Measurements from ENCODE around the gene GRPEL1. TPM values are rescaled to one million over a fixed set of nuclear protein-coding genes. Genes with fewer than 3 reads are reported as not detected.

The GRPEL1 gene
- total and polyA plus RNA-seq, 2 of the 8 experiments (the other 6 are each of a cell fraction or from before 2014, with no cell fraction given): 13.5 to 39.9 TPM

GRCh38 chr4:7037425-7037824 lies 30.4 kb downstream of the GRPEL1 start:
- no peak overlapping the region for H3K4me2 ChIP-seq (ENCODE audit: insufficient read depth in 1 of 2, low read depth in 2 of 2, low read length in 2 of 2)
- no peak overlapping the region for H4K8ac ChIP-seq (ENCODE audit: extremely low read depth, insufficient read depth, low read length)
- no peak overlapping the region for H2BK120ac ChIP-seq (replicated peaks; ENCODE audit: low read depth, low read length)
- peaks cover 0 to 7% (median 5%) of the 10 kb centered on the region in 4 experiments; a peak in 5 of 7 replicates for H3K4me1 ChIP-seq (replicated peaks in 1 of 4; ENCODE audit: control insufficient read depth in 3 of 4, insufficient read depth in 4 of 4, low read length in 3 of 4)
- no peak overlapping the region for H3K4ac ChIP-seq (replicated peaks; ENCODE audit: insufficient read length, low read depth, low read length)
- no peak for TF ChIP-seq RBBP5 (IDR thresholded peaks at IDR 0.05; ENCODE audit: borderline replicate concordance, low read depth, low read length)
- TF ChIP-seq CTCF (IDR thresholded peaks at IDR 0.05; ENCODE audit: control extremely low read depth in 1 of 3, insufficient read depth in 1 of 3, low read depth in 1 of 3, low read length in 3 of 3): peak in 2 of 3 experiments; percentile 15 to 33; a peak in 2 of 4 replicates
- peak; percentile 24 to 40; a peak in 3 of 4 replicates for TF ChIP-seq RAD21 (IDR thresholded peaks at IDR 0.05 in 1 of 2, conservative IDR thresholded peaks at IDR 0.05 in 1 of 2; ENCODE audit: low read depth in 2 of 2, low read length in 2 of 2)
- TF ChIP-seq ATF3 (IDR thresholded peaks at IDR 0.05; ENCODE audit: insufficient read depth, low read depth, low read length): no peak
- no peak for TF ChIP-seq SUZ12 (IDR thresholded peaks at IDR 0.05; ENCODE audit: low read length)
- H2AK5ac ChIP-seq (ENCODE audit: low read depth, low read length): no peak overlapping the region
- H3K27me3 ChIP-seq (replicated peaks in 1 of 4; ENCODE audit: control insufficient read depth in 3 of 4, extremely low read depth in 1 of 4, insufficient read depth in 3 of 4, low read length in 3 of 4): peaks cover 11 to 19% (median 16%) of the 10 kb centered on the region in 4 experiments
- H3K27ac ChIP-seq (ENCODE audit: low read depth, low read length): no peak overlapping the region
- no peaks in the 10 kb centered on the region for H3K9me3 ChIP-seq (ENCODE audit: insufficient read depth in 2 of 2, low read depth in 1 of 2, low read length in 1 of 2)
- no peak overlapping the region for H2BK20ac ChIP-seq (ENCODE audit: low read length)
- H4K91ac ChIP-seq (replicated peaks; ENCODE audit: insufficient read length, low read length): no peak overlapping the region
- no peak overlapping the region for H4K5ac ChIP-seq (ENCODE audit: insufficient read length, low read depth, low read length)
- H3K36me3 ChIP-seq (ENCODE audit: control insufficient read depth in 2 of 4, insufficient read depth in 4 of 4, low read length in 3 of 4): peaks cover 0 to 2% (median under 1%) of the 10 kb centered on the region in 4 experiments; a peak in 2 of 8 replicates
- H3K9ac ChIP-seq (replicated peaks in 1 of 4; ENCODE audit: extremely low read depth in 1 of 4, low read depth in 3 of 4, low read length in 3 of 4): no peak overlapping the region
- H3K79me2 ChIP-seq (ENCODE audit: control insufficient read depth in 1 of 2, insufficient read depth in 2 of 2, low read length in 2 of 2): no peaks in the 10 kb centered on the region
- no peak overlapping the region for H2BK12ac ChIP-seq (ENCODE audit: low read depth, low read length)
- no peak overlapping the region for H2BK5ac ChIP-seq (ENCODE audit: low read depth, low read length)
- H3K18ac ChIP-seq (ENCODE audit: extremely low read depth, low read length): no peak overlapping the region
- H3K56ac ChIP-seq (replicated peaks; ENCODE audit: insufficient read length, low read depth, low read length): no peak overlapping the region
- POLR2A ChIA-PET (ENCODE audit: partially characterized antibody): interaction anchor here (1.1 kb wide), 1 partner anchor 9 kb away, joined by 4 read pairs; no protein-coding TSS in a partner anchor
- H3K79me1 ChIP-seq (ENCODE audit: low read depth, low read length): no peaks in the 10 kb centered on the region
- CTCF ChIA-PET (ENCODE audit: partially characterized antibody): interaction anchor here (0.6 to 1.2 kb wide), 4 partner anchors 9 to 1004 kb away, joined by 3 to 5 read pairs (median 3); no protein-coding TSS in a partner anchor
- FAIRE-seq: no peak
- peaks cover 3 to 15% of the 10 kb centered on the region in 2 experiments for H4K20me1 ChIP-seq (replicated peaks in 1 of 2; ENCODE audit: control insufficient read depth in 1 of 2, insufficient read depth in 2 of 2, low read length in 2 of 2)
- H2AFZ ChIP-seq (ENCODE audit: low read length): no peak overlapping the region
- H3K4me3 ChIP-seq (ENCODE audit: extremely low read depth in 1 of 4, insufficient read depth in 2 of 4, low read depth in 3 of 4, low read length in 4 of 4): no peak overlapping the region
- H3K23me2 ChIP-seq (ENCODE audit: low read depth, low read length): peaks cover 5% of the 10 kb centered on the region; the same call in 1 of the 2 replicates
- H2BK15ac ChIP-seq (ENCODE audit: low read length): no peak overlapping the region
- H3K23ac ChIP-seq (ENCODE audit: insufficient read length): no peak overlapping the region
- DNase-seq (ENCODE audit: low read depth in 1 of 2, low spot score in 2 of 2): no peak
- no peak overlapping the region for H3K14ac ChIP-seq (ENCODE audit: insufficient read length)
- WGBS, 2 experiments (ENCODE audit: extremely low coverage in 1 of 2, insufficient coverage in 1 of 2, insufficient read length in 1 of 2, insufficient replicate concordance in 2 of 2, low coverage in 1 of 2, low lambda C conversion rate in 2 of 2, missing lambda C conversion rate in 1 of 2): 70% methylated on average over 6 of the region's 6 CpGs; no CpG with 5 or more reads in 1 of the 2 experiments
